RWPE2 (cell line): ENCODE measurements around the gene POLE.

Experiments used
- ATAC-seq: fragments of 200-7000 bp; cut with Tn5 transposase; 3 replicates; pipeline ENCODE4 v1.9.1; 2021; ENCODE audit warnings: low read depth
- DNase-seq: peaks from one replicate; pipeline ENCODE4 v3.0.0-alpha.2; 2020; ENCODE audit warnings: low spot score
- H3K27ac ChIP-seq: fragments of 450-650 bp; 2 replicates; pipeline ENCODE4 v1.5.1; 2017; ENCODE audit warnings: mild to moderate bottlenecking; ENCODE audit not compliant: poor library complexity, severe bottlenecking
- H3K27me3 ChIP-seq: fragments of 250-450 bp; sonication (Bioruptor Pico); 2 replicates; pipeline ENCODE4 v1.5.1; 2021; ENCODE audit warnings: mild to moderate bottlenecking, moderate library complexity; ENCODE audit not compliant: insufficient read depth, poor library complexity, severe bottlenecking
- H3K36me3 ChIP-seq: fragments of 250-450 bp; sonication (Bioruptor Pico); 2 replicates; pipeline ENCODE4 v1.5.1; 2020; ENCODE audit warnings: low read depth, mild to moderate bottlenecking, moderate library complexity
- H3K4me1 ChIP-seq: fragments of 250-450 bp; sonication (Bioruptor Pico); 2 replicates; pipeline ENCODE4 v1.5.1; 2021; ENCODE audit warnings: mild to moderate bottlenecking, moderate library complexity; ENCODE audit not compliant: insufficient read depth, poor library complexity, severe bottlenecking
- H3K4me3 ChIP-seq: fragments of 250-450 bp; sonication (Bioruptor Pico); 2 replicates; pipeline ENCODE4 v1.5.1; 2021; ENCODE audit warnings: mild to moderate bottlenecking, moderate library complexity; ENCODE audit not compliant: severe bottlenecking
- H3K9me3 ChIP-seq: fragments of 250-450 bp; sonication (Bioruptor Pico); 2 replicates; pipeline ENCODE4 v1.5.1; 2021; ENCODE audit warnings: mild to moderate bottlenecking, moderate library complexity; ENCODE audit not compliant: severe bottlenecking
- TF ChIP-seq, protein P1 (sequence below): fragments of 450-650 bp; IDR thresholded peaks from one replicate; pipeline ENCODE4 v1.5.1; 2017; ENCODE audit warnings: mild to moderate bottlenecking, moderate library complexity; ENCODE audit not compliant: poor library complexity, severe bottlenecking

The POLE gene

DNA sequence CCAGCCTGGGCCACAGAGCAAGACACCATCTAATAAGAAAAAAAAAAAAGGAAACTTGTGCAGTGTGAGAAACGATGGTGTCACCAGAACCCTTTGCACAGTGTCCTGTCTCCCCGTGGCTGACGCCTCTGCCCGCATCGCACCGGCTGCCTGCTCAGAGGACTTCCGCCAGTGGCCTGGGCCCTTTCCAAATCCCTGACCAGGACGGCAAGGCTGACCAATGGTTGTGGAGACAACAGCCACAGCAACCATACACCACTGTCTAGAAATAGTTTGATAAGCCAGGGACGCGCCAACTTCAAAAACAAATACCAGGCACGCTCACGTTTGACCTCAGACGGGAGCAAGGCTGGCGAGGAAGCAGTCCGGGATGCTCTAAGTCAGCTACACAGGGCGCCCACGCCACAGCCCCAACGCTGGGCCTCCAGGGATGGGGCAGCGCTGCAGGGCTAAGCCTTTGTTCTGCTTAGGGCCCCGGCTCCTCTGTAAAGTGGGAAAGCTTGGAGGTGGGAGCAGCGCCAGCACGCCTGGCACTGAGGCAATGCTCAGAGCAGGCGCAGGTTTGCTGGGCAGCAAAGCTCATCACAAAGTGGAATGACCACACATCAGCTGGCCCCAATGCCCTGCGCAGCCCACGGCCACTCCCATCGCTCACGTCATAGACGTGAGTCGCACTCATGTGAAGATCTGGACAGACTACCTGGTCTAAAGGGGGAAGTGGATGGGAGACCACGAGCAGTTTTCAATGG is 36.0 kb upstream of the POLE start:
- H3K9me3 ChIP-seq: no peaks in the 10 kb centered on the region
- TF ChIP-seq, protein P1, sequence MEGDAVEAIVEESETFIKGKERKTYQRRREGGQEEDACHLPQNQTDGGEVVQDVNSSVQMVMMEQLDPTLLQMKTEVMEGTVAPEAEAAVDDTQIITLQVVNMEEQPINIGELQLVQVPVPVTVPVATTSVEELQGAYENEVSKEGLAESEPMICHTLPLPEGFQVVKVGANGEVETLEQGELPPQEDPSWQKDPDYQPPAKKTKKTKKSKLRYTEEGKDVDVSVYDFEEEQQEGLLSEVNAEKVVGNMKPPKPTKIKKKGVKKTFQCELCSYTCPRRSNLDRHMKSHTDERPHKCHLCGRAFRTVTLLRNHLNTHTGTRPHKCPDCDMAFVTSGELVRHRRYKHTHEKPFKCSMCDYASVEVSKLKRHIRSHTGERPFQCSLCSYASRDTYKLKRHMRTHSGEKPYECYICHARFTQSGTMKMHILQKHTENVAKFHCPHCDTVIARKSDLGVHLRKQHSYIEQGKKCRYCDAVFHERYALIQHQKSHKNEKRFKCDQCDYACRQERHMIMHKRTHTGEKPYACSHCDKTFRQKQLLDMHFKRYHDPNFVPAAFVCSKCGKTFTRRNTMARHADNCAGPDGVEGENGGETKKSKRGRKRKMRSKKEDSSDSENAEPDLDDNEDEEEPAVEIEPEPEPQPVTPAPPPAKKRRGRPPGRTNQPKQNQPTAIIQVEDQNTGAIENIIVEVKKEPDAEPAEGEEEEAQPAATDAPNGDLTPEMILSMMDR: no peak
- no peak overlapping the region for H3K4me3 ChIP-seq
- no peak overlapping the region for H3K27ac ChIP-seq
- no peaks in the 10 kb centered on the region for H3K27me3 ChIP-seq
- H3K4me1 ChIP-seq: no peaks in the 10 kb centered on the region
- H3K36me3 ChIP-seq: peaks cover 93% of the 10 kb centered on the region
- DNase-seq (no peak), ATAC-seq (no peak)

DNA sequence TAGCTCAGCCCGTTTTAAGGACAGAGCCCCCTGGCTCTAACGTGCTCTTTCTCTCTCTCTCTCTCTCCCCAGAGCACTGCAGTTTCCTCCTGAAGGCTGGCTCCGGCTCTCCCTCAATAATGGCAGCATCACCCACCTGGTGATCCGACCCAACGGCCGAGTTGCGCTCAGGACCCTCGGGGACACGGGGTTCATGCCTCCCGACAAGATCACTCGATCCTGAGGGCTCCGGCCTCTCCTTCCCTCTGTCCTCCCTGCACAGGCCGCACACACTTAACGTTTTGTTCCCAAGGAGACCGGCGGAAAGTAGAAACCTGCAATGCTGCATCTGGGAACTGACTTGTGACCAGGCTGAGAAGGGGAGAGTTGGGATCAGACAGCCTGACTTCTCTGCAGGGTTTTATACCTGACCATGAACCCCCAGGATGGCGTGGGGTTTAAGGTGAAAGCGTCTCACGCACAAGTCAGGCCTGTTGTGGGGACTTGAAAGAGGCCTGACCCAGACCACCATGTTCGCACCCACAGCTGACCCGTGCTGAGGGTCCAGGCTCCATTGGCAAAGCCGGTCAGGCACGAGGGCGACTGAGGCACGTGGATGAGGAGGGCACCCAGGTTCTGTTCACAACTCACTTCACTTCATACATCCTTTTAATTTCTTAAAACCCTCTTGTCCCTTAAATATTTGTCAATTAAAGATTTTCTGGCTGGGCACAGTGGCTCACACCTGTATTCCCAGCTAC is 33.6 kb upstream of the POLE start:
- DNase-seq (no peak), ATAC-seq (no peak)
- Histone ChIP-seq H3K27ac (no peak overlapping the region), H3K4me3 (no peak overlapping the region), H3K27me3 (no peaks in the 10 kb centered on the region), H3K36me3 (peaks cover 90% of the 10 kb centered on the region), H3K4me1 (no peaks in the 10 kb centered on the region), H3K9me3 (no peaks in the 10 kb centered on the region)
- TF ChIP-seq, protein P1: no peak

DNA sequence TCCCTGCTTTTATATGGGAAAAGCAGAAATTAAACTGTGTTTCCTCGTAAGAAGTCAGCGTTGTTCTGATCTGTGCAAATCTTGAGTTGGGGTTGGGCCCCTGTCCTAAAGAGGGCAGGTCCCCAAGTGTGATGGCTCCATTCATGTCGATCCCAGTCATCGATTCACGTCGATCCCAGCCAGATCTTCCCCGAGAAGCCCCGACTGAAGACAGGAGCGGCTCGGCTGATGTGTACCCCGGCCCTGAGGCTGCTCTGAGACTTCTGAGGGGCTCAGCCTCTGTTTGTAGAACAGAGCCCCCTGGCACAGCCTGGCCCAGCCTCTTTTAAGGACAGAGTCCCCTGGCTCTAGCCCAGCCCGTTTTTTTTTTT is 32.8 kb upstream of the POLE start:
- peaks cover 90% of the 10 kb centered on the region for H3K36me3 ChIP-seq
- DNase-seq: no peak

DNA sequence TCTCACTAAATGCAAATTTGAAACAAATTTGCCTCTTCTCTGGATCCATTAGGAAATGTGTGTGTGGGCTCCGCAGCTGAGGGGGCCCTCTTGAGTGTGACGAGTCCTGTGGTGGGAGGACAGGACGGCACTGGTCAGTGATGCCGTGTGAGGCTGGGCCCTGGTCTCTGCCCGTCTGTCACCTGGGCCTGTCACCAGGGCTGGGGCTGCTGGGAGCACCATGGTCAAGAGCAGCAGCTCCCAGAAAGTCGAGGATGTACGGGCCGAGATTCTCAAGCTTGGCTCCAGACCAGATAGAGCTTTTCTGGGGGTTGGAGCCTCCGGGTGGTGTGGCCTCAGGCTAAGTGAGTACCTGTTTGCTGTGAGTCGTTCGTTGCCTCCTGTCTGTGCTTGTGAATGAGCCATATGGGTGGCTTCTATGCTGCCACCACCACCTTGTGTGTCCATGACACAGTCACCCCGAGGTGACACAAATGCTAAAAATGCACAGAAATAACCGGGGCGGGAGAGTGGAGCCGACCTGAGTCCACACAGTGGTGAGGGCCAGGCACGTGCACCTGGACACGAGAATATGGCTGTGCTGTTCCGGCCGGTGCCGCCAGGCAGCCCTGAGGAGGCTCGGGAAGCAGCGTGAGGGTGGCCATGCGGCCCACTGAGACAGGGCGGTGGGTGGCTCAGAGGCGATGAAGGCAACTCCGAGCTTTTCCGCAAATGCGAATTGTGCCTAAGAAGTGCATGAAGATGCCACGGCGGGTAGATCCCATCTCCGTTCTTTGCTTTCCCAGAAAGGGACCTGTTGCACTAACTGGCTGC is 32.2 kb upstream of the POLE start:
- no peaks in the 10 kb centered on the region for H3K9me3 ChIP-seq
- peaks cover 90% of the 10 kb centered on the region for H3K36me3 ChIP-seq
- no peak overlapping the region for H3K4me3 ChIP-seq
- H3K27ac ChIP-seq: no peak overlapping the region
- no peaks in the 10 kb centered on the region for H3K27me3 ChIP-seq
- no peaks in the 10 kb centered on the region for H3K4me1 ChIP-seq
- TF ChIP-seq, protein P1: no peak
- ATAC-seq (peak; percentile 17; the same call in 2 of the 3 replicates), DNase-seq (no peak)

More for the DNA sequence above, 32.8 kb upstream of the POLE start:
- Histone ChIP-seq H3K27me3 (no peaks in the 10 kb centered on the region), H3K9me3 (no peaks in the 10 kb centered on the region), H3K4me3 (no peak overlapping the region), H3K27ac (no peak overlapping the region), H3K4me1 (no peaks in the 10 kb centered on the region)
- TF ChIP-seq, protein P1: no peak
- ATAC-seq: no peak
